Lung (tissue), 12 donors: ENCODE measurements around the gene PPFIA3. TPM values are rescaled to one million over a fixed set of nuclear protein-coding genes. Genes with fewer than 3 reads are reported as not detected.
"Not testable (repeated sequence)": the region's sequence is repeated elsewhere in the genome, so short reads cannot be mapped to it uniquely, and the experiment has no call there.

ENCODE experiments used
- ATAC-seq: fragments of 200-7000 bp; cut with Tn5 transposase; one replicate; pipeline ENCODE4 v1.9.1; 2020; ENCODE audit warnings: moderate number of reproducible peaks; ENCODE audit not compliant: insufficient read depth, low FRiP score
- DNase-seq, 3 donors: peaks; one replicate each; pipeline ENCODE4 v3.0.0-alpha.2; 2013 to 2017
- H3K27ac ChIP-seq, 2 donors: one replicate each; pipeline ENCODE4 v1.5.1; 2013; ENCODE audit warnings: mild to moderate bottlenecking in 2 of 2, moderate library complexity in 2 of 2, control low read depth in 1 of 2, inconsistent platforms in 1 of 2, low read depth in 1 of 2, low read length in 1 of 2
- H3K27me3 ChIP-seq, 3 donors: one replicate each; pipeline ENCODE4 v1.5.1; 2013; ENCODE audit warnings: low read length in 2 of 3; ENCODE audit not compliant: control insufficient read depth in 3 of 3, insufficient read depth in 3 of 3
- H3K36me3 ChIP-seq, 4 donors: one replicate each; pipeline ENCODE4 v1.5.1; 2013; ENCODE audit warnings: low read length in 4 of 4, mild to moderate bottlenecking in 1 of 4, moderate library complexity in 1 of 4; ENCODE audit not compliant: control insufficient read depth in 4 of 4, insufficient read depth in 4 of 4
- H3K4me1 ChIP-seq, 5 donors: one replicate each; pipeline ENCODE4 v1.5.1; 2013; ENCODE audit warnings: low read length in 5 of 5, mild to moderate bottlenecking in 2 of 5, moderate library complexity in 1 of 5; ENCODE audit not compliant: control insufficient read depth in 5 of 5, insufficient read depth in 5 of 5
- H3K4me3 ChIP-seq: one replicate; pipeline ENCODE4 v1.5.1; 2013; ENCODE audit warnings: mild to moderate bottlenecking, control low read depth, moderate library complexity
- H3K9ac ChIP-seq, 2 donors: one replicate each; pipeline ENCODE4 v1.5.1; 2013; ENCODE audit warnings: low read length in 2 of 2, control low read depth in 1 of 2; ENCODE audit not compliant: insufficient read depth in 1 of 2
- H3K9me3 ChIP-seq, 4 donors: one replicate each; pipeline ENCODE4 v1.5.1; 2013; ENCODE audit warnings: low read length in 3 of 4, mild to moderate bottlenecking in 1 of 4, moderate library complexity in 1 of 4; ENCODE audit not compliant: control insufficient read depth in 4 of 4, insufficient read depth in 3 of 4
- CTCF ChIP-seq: IDR thresholded peaks from 2 replicates; pipeline ENCODE4 v1.5.1; 2012; ENCODE audit warnings: mild to moderate bottlenecking; ENCODE audit errors: control extremely low read depth, extremely low read depth
- WGBS, 2 donors: extraction: QIAGEN DNeasy Blood & Tissue Kit; methylation state at CpG; one replicate each; pipeline ENCODE4 v1.1.7; 2013; 5-methylcytosine and 5-hydroxymethylcytosine counted together
- polyA plus RNA-seq, 2 donors: library from polyadenylated mRNA; stranded (reverse); fragments of 200-250 nt; gene quantifications; one replicate each; pipeline ENCODE4 v1.2.1, GENCODE V29; 2013
- total RNA-seq, 2 donors: library from RNA; depleted of rRNA in 1 of 2; stranded (reverse); fragments of >200 nt in 1 of 2; gene quantifications; one replicate each; pipeline ENCODE4 v1.2.1, GENCODE V29; 2014 to 2021
- donor health status: control.
- donor health status: control.
- donor health status: Bipolar disorder and iron deficiency.
- donor health status: healthy.
- donor health status: DM: yes; HTN: yes; CAD: no.

Gene PPFIA3
- total and polyA plus RNA-seq, 4 donors: 3.0 to 10.6 (median 8.6) TPM

GRCh38 chr19:49118565-49119410 is 556 bp upstream of the PPFIA3 start, which contains the start of gene C19orf73:
TSS of gene C19orf73 (minus strand) at chr19:49119143. CDS start at chr19:49119022, 121 bp downstream.
- Histone ChIP-seq H3K27me3 (peaks cover 0 to 12% (median 0%) of the 10 kb centered on the region in 3 donors), H3K9ac (peak within 1 kb of the TSS in 1 of 2 donors; percentile 77), H3K36me3 (no peaks in the 10 kb centered on the region), H3K9me3 (no peaks in the 10 kb centered on the region), H3K4me3 (peak within 1 kb of the TSS; percentile 44), H3K4me1 (peaks cover 0 to 19% (median 5%) of the 10 kb centered on the region in 5 donors), H3K27ac (peak within 1 kb of the TSS; percentile 94 to 98)
- TF ChIP-seq CTCF: no peak
- 1% methylated on average over 83 to 85 of the region's 85 CpGs for WGBS, 2 donors
- ATAC-seq (peak; percentile 95), DNase-seq (peak; percentile 94 to 96 (median 95))

GRCh38 chr19:49120325-49120683 is 960 bp downstream of the PPFIA3 start:
- no peak for TF ChIP-seq CTCF
- H3K27me3 ChIP-seq: peaks cover 0 to 12% (median 0%) of the 10 kb centered on the region in 3 donors
- WGBS, 2 donors: 17 to 18% methylated on average over 16 of the region's 16 CpGs
- H3K27ac ChIP-seq: no peak overlapping the region
- H3K4me1 ChIP-seq: peaks cover 0 to 13% (median 2%) of the 10 kb centered on the region in 5 donors
- no peak overlapping the region for H3K4me3 ChIP-seq
- no peak for ATAC-seq
- no peak for DNase-seq
- H3K9ac ChIP-seq: no peak overlapping the region
- no peaks in the 10 kb centered on the region for H3K36me3 ChIP-seq
- no peaks in the 10 kb centered on the region for H3K9me3 ChIP-seq

GRCh38 chr19:49120868-49121267 is 1.5 kb downstream of the PPFIA3 start:
- no peaks in the 10 kb centered on the region for H3K36me3 ChIP-seq
- peaks cover 0 to 12% (median 0%) of the 10 kb centered on the region in 3 donors for H3K27me3 ChIP-seq
- peaks cover 0 to 12% (median 2%) of the 10 kb centered on the region in 5 donors for H3K4me1 ChIP-seq
- H3K4me3 ChIP-seq: no peak overlapping the region
- no peak overlapping the region for H3K9ac ChIP-seq
- WGBS, 2 donors: 89 to 92% methylated on average over 2 of the region's 2 CpGs
- no peaks in the 10 kb centered on the region for H3K9me3 ChIP-seq
- no peak overlapping the region for H3K27ac ChIP-seq
- no peak for TF ChIP-seq CTCF
- ATAC-seq (no peak), DNase-seq (no peak)

GRCh38 chr19:49121841-49122240 is 2.5 kb downstream of the PPFIA3 start:
- H3K36me3 ChIP-seq, H3K9me3 ChIP-seq, H3K9ac ChIP-seq, ATAC-seq, H3K27ac ChIP-seq, H3K4me3 ChIP-seq, DNase-seq: not testable (repeated sequence)
- WGBS, 2 donors: 79 to 85% methylated on average over 10 of the region's 10 CpGs
- Histone ChIP-seq H3K4me1 (peaks cover 0 to 12% (median 2%) of the 10 kb centered on the region in 5 donors), H3K27me3 (peaks cover 0 to 12% (median 0%) of the 10 kb centered on the region in 3 donors)

GRCh38 chr19:49123285-49123684 is 3.9 kb downstream of the PPFIA3 start:
- H3K9ac ChIP-seq, H3K27ac ChIP-seq, H3K4me3 ChIP-seq, DNase-seq, H3K36me3 ChIP-seq, ATAC-seq, H3K9me3 ChIP-seq: not testable (repeated sequence)
- Histone ChIP-seq H3K27me3 (peaks cover 0 to 12% (median 0%) of the 10 kb centered on the region in 3 donors), H3K4me1 (peaks cover 0 to 14% (median 3%) of the 10 kb centered on the region in 5 donors)
- 86 to 89% methylated on average over 11 of the region's 11 CpGs for WGBS, 2 donors
